Epithelial cell of prostate (primary cell): ENCODE measurements around the gene SLC46A3.
"Not testable (repeated sequence)": the region's sequence is repeated elsewhere in the genome, so short reads cannot be mapped to it uniquely, and the experiment has no call there.

ENCODE experiments used
- DNase-seq: peaks from one replicate; pipeline ENCODE4 v3.0.0-alpha.2; 2011; ENCODE audit warnings: low read depth, low spot score
- H3K27ac ChIP-seq: fragments of 450-650 bp; 2 replicates; pipeline ENCODE4 v1.5.1; 2017; ENCODE audit warnings: mild to moderate bottlenecking

Gene SLC46A3

GRCh38 chr13:28685114-28685513 is 33.7 kb downstream of the SLC46A3 start:
- no peak overlapping the region for H3K27ac ChIP-seq
- no peak for DNase-seq

DNA sequence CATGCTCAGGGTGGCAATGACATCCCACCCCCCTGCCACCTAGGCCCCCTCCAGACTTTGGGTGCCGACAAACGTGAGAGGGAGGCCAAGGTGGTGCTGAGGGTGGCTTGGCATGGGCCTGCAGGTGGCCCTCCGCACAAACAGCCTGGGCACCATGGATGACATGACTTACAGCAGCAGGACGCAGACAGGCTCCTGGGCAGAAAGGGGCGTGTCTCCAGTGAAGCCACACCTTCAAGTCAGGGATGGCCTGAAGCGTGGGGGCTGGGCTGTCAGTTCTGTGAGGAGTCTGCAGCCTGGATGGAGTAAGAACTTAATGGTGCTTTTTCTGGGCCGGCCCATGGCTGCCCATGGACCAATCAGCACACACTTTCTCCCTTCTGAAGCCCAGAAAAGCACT is 34.5 kb downstream of the SLC46A3 start:
- H3K27ac ChIP-seq: no peak overlapping the region
- DNase-seq: no peak

- not testable (repeated sequence) for DNase-seq, H3K27ac ChIP-seq
These were observed 35.6 kb downstream of the SLC46A3 start for GRCh38 chr13:28683169-28683568.

DNA sequence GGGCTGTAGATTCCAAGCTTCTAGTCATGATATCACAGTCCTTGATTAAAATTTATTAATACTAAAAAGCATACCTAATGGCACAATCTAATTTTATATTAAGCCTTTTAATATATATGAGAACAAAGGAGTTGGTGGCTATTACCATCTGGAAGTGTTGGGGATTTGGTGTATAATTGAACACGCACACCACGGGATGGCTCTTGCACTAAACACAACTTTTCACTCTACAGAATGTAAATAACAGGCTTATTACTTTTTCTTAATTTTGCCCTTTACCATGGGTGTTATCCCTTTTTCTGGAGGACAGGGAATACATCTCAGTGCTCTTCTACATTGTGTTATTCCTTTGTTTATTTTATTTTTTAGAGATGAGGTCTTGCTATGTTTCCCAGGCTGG is 38.2 kb downstream of the SLC46A3 start:
- no peak overlapping the region for H3K27ac ChIP-seq
- DNase-seq: no peak

GRCh38 chr13:28679628-28680027 is 39.1 kb downstream of the SLC46A3 start:
- no peak for DNase-seq
- H3K27ac ChIP-seq: no peak overlapping the region

DNA sequence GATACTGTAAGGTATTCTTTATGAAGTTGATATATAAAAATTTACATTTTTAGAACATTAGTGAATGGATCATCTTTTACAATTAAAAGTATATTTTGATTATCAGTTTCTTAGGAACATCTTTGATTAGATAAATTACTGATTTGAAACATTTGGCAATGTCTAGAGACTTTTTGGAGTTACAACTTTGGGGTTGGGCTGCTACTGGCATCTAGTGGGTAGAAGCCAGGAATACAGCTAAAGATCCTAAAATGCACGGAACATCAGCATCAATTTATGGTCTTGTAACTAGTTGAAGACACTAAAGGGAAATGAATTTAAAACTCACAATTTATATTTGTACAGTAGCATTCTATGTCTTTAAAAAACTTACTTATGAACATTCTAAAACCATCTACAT is 40.0 kb downstream of the SLC46A3 start:
- H3K27ac ChIP-seq: no peak overlapping the region
- no peak for DNase-seq

DNA sequence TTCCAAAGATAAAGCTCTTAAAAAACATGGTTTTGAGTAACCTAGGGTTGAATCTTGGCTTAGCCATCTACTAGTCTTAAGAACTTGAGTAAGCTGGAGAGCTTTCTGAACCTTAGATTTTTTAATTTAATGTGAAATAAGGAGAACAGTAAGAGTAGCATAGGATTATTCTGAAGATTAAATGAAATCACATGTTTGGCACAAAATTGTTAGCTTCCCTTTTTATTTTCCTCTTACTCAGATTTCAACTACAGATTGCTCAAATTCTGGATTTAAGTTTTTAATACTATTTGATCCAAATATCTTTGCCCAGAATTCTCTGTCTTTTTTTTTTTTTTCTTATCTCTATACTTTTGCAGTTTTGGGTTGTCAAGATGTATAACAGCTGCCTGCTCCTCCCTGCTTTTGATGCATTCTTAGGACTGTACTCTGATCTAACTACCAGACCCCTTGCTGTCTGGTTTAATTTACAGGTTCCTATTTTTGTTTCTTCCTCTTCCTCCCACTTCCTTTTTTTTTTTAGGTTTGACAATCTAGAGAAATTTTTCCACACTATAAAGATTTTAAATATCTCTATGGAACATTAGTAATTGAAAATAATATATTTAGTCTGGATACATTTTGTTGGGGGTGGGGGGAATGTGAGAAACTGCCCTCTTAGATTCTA is 47.5 kb downstream of the SLC46A3 start:
- no peak overlapping the region for H3K27ac ChIP-seq
- no peak for DNase-seq

GRCh38 chr13:28666897-28667488 is 51.8 kb downstream of the SLC46A3 start:
- DNase-seq: no peak
- no peak overlapping the region for H3K27ac ChIP-seq

- DNase-seq: no peak
- peak overlapping the region; percentile 74 for H3K27ac ChIP-seq
These were observed 59.2 kb downstream of the SLC46A3 start for GRCh38 chr13:28659621-28659970.

DNA sequence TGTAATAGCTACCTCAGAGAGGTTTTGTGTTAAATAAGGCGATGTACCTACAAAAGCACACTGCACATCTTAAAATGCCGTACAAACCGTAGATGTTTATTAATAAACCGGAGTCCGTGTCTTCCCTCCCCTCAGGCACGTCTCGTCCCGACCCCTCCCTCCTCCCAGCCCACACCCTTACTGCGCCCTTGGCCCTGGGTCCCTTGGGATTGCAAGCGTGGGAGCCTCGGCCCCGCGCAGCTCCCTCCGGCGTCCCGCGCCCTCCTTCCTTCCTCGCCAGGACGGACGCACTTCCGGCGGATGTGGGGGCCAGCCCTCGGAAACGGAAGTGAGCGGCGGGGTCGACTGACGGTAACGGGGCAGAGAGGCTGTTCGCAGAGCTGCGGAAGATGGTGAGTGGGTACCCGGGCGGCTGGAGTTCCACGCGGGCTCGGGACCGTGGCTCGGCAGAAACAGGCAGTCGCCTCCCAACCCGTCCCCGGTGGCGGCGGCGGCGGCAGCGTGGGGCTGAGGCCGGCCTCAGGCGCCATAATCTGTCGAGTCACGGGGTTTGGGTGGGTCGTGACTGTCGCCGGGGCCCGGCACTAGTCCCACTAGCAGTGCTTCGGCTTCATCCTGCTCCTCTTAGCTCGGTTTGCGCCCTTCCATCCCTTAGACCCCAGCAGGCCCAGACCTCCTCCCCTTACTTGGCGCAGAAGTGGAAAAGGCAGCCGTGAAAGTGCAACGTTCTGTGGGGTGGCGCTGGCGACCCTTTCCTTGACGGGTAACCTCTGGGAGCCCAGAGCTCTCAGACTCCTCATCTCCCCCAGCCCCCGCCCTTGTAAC is 59.8 kb downstream of the SLC46A3 start, which contains the start of gene POMP:
Gene POMP (plus strand): TSS at position 335 of the 825 bp plus-strand sequence. CDS start 55 bp downstream, at position 390.
- peak; percentile 52 for DNase-seq
- peak within 1 kb of the TSS; percentile 74 for H3K27ac ChIP-seq

DNA sequence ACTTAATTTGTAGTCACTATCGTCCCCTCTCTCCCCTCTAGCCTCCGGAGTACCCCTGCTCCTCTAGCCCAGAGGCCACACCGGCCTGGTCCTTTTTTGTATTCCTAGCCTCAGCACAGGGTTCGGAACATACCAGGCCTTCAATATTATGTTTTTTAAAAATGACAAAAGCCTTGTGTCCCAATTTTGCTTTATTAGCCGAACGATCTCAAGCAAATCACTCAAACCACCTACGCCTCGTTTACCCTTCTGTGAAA is 60.3 kb downstream of the SLC46A3 start:
- H3K27ac ChIP-seq: peak overlapping the region; percentile 74
- no peak for DNase-seq

- DNase-seq: no peak
- peak overlapping the region; percentile 74 for H3K27ac ChIP-seq
These were observed 60.8 kb downstream of the SLC46A3 start for GRCh38 chr13:28657784-28658538.

DNA sequence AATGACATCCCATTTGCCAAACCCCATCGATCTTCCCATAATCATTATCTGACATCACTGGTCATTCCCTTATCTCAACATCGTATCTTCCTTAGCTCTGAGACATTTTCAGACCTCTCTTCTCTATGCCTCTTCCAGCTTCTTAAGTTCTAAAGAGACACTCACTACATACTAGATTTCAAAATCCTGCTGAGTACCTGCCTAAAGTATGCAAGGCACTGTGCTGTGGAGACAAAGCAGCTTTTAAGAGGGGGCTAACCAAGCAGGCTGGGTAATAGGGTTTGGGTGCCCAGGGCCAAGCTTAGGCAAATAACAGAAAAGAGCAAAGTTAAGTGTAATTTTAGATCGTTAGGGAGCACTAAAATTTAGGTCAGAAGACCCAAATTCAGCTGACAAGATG is 63.2 kb downstream of the SLC46A3 start:
- H3K27ac ChIP-seq: no peak overlapping the region
- no peak for DNase-seq

DNA sequence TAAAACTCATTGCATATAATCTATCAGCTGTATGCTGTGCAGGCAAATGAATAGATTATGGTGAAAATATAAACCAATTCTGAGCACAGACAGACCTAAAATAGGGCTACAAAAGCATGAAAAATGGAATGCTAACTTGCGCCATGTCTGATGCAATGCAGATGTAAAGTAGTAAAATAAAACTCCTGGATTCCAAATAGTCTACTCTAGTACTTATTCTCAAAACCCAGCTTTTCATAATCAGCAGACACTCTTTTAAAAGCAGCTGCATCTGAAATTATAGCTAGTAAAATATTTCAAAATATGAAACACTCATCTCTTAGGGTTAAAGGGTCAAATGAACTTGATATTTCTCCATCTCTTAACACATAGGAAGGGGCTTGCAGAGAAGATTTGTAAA is 64.5 kb downstream of the SLC46A3 start:
- H3K27ac ChIP-seq: no peak overlapping the region
- DNase-seq: no peak

- no peak overlapping the region for H3K27ac ChIP-seq
- no peak for DNase-seq
These were observed 65.7 kb downstream of the SLC46A3 start for GRCh38 chr13:28653111-28653510.

- no peak for DNase-seq
- H3K27ac ChIP-seq: no peak overlapping the region
These were observed 66.9 kb downstream of the SLC46A3 start for GRCh38 chr13:28651810-28652401.

GRCh38 chr13:28650284-28650683 is 68.5 kb downstream of the SLC46A3 start:
- no peak for DNase-seq
- H3K27ac ChIP-seq: no peak overlapping the region
